Esophagus squamous epithelium (tissue), 4 donors: ENCODE data around the gene PLXNC1.

ENCODE experiments used
- POLR2A ChIP-seq, 4 donors: fragments of 450-650 bp; IDR thresholded peaks; one replicate each; pipeline ENCODE4 v1.6.1; 2017; ENCODE audit warnings: antibody characterized with exemption in 4 of 4, mild to moderate bottlenecking in 4 of 4, moderate library complexity in 3 of 4
- TF ChIP-seq, protein P1 (sequence below), 6 experiments: fragments of 450-650 bp in 4 of 6; fragments of 200-600 bp in 2 of 6; sonication (generic) in 2 of 6; IDR thresholded peaks; one replicate each; pipeline ENCODE4 v1.5.1; 2016 to 2019; ENCODE audit warnings: antibody characterized with exemption in 6 of 6, mild to moderate bottlenecking in 4 of 6, moderate library complexity in 4 of 6

DNA sequence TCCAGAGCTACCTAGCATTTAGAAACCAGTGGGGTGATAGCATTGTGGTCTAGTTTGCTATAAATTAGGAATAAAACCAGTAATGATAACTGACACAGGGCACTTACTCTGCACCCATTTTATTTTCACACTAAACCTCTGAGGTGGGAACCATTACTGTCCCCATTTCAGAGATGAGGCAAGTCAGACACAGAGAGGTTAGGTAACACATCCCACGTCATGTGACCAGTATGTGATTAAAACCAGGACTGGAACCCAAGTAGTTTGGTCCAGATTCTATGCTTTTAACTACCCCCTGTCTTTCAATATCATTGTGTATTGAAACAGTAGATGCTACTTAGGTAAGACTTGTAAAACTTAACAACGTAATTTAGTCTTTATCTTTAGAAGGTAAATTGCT is 110.2 kb downstream of the PLXNC1 start:
- TF ChIP-seq, protein P1, sequence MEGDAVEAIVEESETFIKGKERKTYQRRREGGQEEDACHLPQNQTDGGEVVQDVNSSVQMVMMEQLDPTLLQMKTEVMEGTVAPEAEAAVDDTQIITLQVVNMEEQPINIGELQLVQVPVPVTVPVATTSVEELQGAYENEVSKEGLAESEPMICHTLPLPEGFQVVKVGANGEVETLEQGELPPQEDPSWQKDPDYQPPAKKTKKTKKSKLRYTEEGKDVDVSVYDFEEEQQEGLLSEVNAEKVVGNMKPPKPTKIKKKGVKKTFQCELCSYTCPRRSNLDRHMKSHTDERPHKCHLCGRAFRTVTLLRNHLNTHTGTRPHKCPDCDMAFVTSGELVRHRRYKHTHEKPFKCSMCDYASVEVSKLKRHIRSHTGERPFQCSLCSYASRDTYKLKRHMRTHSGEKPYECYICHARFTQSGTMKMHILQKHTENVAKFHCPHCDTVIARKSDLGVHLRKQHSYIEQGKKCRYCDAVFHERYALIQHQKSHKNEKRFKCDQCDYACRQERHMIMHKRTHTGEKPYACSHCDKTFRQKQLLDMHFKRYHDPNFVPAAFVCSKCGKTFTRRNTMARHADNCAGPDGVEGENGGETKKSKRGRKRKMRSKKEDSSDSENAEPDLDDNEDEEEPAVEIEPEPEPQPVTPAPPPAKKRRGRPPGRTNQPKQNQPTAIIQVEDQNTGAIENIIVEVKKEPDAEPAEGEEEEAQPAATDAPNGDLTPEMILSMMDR (IDR thresholded peaks at IDR 0.05) = no peak
- TF ChIP-seq POLR2A (IDR thresholded peaks at IDR 0.05) = no peak
